ENCODE measurements around the gene OR4A16.

DNA sequence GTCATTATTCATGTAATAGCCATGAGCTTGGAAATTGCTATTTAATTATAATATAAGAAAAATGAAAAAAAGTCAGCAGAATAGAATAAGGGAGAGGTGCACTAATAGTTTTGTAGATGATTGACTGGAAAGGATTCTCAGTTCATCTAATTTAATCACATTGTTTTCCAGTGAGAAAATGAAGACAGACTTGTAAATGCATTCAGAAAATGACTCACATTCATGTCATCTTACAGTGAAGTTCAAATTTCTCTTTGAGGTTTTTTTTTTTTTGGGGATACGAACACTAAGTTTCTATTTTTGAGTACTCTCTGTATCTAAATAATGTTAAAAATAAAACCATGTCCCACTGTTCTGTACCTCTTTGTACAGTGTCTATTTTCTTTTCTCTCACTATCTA, 18.5 kb upstream of the OR4A16 start:
- TF ChIP-seq CTCF (IDR thresholded peaks at IDR 0.05) (no peak), POLR2AphosphoS5 (IDR thresholded peaks at IDR 0.05) (no peak), POLR2A (IDR thresholded peaks at IDR 0.05) (no peak)
